ENCODE measurements around the gene FAM20C.

Gene FAM20C

GRCh38 chr7:209906-210305 is 17.5 kb downstream of the FAM20C start:
- no peak for DNase-seq (ENCODE audit: low spot score)

GRCh38 chr7:210401-210925 is 18.1 kb downstream of the FAM20C start:
- no peak for DNase-seq (ENCODE audit: low spot score)

GRCh38 chr7:211033-211714 is 18.8 kb downstream of the FAM20C start:
- DNase-seq (ENCODE audit: low spot score), result no peak

- DNase-seq (ENCODE audit: low spot score), result no peak
These were observed 19.3 kb downstream of the FAM20C start for GRCh38 chr7:211715-212058.

- DNase-seq (ENCODE audit: low spot score), result no peak
These were observed 20.4 kb downstream of the FAM20C start for GRCh38 chr7:212754-213153.

GRCh38 chr7:213324-213993 is 21.1 kb downstream of the FAM20C start:
- no peak for DNase-seq (ENCODE audit: low spot score)

GRCh38 chr7:214410-215212 is 22.2 kb downstream of the FAM20C start:
- DNase-seq (ENCODE audit: low spot score), result no peak

GRCh38 chr7:216360-217300 is 24.3 kb downstream of the FAM20C start:
- no peak for DNase-seq (ENCODE audit: low spot score)

- no peak for DNase-seq (ENCODE audit: low spot score)
These were observed 25.4 kb downstream of the FAM20C start for GRCh38 chr7:217781-218180.

GRCh38 chr7:218316-218715 is 25.9 kb downstream of the FAM20C start:
- no peak for DNase-seq (ENCODE audit: low spot score)

GRCh38 chr7:218896-219580 is 26.7 kb downstream of the FAM20C start:
- DNase-seq (ENCODE audit: low spot score), result no peak

GRCh38 chr7:219581-220150 is 27.3 kb downstream of the FAM20C start:
- no peak for DNase-seq (ENCODE audit: low spot score)

GRCh38 chr7:220151-220841 is 27.9 kb downstream of the FAM20C start:
- DNase-seq (ENCODE audit: low spot score), result peak; percentile 90

- DNase-seq (ENCODE audit: low spot score), result no peak
These were observed 29.8 kb downstream of the FAM20C start for GRCh38 chr7:221978-222715.

- no peak for DNase-seq (ENCODE audit: low spot score)
These were observed 30.3 kb downstream of the FAM20C start for GRCh38 chr7:222716-223041.

- DNase-seq (ENCODE audit: low spot score), result no peak
These were observed 30.9 kb downstream of the FAM20C start for GRCh38 chr7:223118-223800.

- DNase-seq (ENCODE audit: low spot score), result no peak
These were observed 31.5 kb downstream of the FAM20C start for GRCh38 chr7:223861-224260.

- no peak for DNase-seq (ENCODE audit: low spot score)
These were observed 34.0 kb downstream of the FAM20C start for GRCh38 chr7:226281-226895.

- DNase-seq (ENCODE audit: low spot score), result no peak
These were observed 35.6 kb downstream of the FAM20C start for GRCh38 chr7:227926-228325.
